Measurements from ENCODE around the gene PEPD.

PEPD gene

DNA sequence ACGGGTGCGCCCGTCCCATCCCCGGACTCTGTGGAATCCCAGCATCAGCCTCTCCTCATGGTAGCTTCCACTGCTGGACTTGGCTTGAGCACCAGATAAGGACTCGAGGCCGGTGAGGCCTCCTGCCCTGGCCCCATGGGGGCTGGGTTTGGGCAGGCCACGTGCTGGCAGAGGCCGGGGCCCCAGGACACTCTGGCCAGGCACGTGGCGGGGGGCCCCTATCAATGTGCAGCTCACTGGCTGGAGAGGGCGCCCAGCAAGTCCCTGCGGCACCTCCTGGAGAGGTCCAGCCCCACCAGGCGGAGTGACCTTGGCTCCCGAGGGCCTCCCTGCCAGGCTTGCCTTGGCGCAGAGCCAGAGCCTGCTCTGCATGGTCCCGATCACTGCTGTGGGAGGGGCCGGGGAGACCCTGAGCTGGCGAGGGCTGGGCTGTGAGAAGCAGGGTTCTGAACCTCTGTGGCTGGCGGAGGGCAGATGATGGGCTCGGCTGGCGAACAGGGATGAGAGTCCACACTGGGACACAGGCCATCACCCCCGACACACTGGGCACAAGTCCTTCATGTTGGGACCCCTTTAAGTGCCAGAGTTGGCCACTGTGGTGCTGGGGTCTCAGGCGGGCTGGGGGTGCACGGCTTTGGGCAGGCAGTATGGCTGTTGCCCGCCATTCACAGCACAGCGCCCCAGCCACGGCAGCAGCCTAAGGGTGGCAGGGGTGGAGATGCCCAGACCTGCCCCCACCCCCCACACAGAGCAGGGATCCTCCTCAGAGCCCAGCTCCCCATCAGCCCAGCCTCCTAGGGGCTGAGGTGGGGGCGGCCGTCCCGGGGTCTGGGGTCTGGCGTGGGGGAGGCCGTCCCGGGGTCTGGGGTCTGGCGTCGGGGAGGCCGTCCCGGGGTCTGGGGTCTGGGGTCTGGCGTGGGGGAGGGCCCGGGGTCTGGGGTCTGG, 129.0 kb downstream of the PEPD start:
- no peak overlapping the region for H3K4me3 ChIP-seq (ENCODE audit: low read depth, low read length)
- TF ChIP-seq CTCF (IDR thresholded peaks at IDR 0.05; ENCODE audit: borderline replicate concordance, insufficient read depth, low read depth, low read length), result no peak

GRCh38 chr19:33391631-33392249, 129.9 kb downstream of the PEPD start:
- no peak overlapping the region for H3K4me3 ChIP-seq (ENCODE audit: low read depth, low read length)
- no peak for TF ChIP-seq CTCF (IDR thresholded peaks at IDR 0.05; ENCODE audit: borderline replicate concordance, insufficient read depth, low read depth, low read length)

DNA sequence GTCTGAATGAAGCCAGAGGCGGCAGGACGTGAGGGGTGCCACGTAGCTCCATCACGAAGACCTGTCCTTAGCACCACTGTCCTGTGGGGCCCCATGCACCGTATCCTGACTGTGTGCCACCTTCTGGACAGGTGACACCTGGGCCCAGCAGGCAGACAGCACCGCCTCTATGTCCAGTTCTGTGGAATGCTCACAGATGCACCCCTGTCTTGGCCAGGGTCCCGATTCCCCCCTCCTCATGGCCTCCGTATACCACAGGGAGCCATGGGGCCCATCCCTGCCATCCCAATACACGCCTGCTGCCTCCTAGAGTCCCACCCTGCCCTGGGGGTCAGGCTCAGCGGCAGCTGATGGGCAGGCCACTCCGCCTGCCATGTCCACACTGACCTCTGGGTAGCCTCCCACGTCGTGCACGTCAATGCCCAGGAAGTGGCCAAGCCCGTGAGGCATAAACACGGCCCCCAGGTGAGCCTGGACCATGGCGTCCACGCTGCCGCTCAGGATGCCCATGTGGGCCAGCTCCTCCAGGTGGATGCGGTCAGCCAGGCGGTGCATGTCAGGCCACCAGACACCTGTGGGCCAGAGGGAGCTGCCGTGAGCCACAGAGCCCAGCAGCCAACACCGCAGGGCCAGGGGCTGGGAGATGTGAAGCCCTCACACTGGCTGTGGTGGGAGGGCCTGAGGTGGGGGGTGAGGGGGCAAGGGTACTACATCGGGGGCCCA, 130.5 kb downstream of the PEPD start:
- no peak for TF ChIP-seq CTCF (IDR thresholded peaks at IDR 0.05; ENCODE audit: borderline replicate concordance, insufficient read depth, low read depth, low read length)
- H3K4me3 ChIP-seq (ENCODE audit: low read depth, low read length), result no peak overlapping the region

DNA sequence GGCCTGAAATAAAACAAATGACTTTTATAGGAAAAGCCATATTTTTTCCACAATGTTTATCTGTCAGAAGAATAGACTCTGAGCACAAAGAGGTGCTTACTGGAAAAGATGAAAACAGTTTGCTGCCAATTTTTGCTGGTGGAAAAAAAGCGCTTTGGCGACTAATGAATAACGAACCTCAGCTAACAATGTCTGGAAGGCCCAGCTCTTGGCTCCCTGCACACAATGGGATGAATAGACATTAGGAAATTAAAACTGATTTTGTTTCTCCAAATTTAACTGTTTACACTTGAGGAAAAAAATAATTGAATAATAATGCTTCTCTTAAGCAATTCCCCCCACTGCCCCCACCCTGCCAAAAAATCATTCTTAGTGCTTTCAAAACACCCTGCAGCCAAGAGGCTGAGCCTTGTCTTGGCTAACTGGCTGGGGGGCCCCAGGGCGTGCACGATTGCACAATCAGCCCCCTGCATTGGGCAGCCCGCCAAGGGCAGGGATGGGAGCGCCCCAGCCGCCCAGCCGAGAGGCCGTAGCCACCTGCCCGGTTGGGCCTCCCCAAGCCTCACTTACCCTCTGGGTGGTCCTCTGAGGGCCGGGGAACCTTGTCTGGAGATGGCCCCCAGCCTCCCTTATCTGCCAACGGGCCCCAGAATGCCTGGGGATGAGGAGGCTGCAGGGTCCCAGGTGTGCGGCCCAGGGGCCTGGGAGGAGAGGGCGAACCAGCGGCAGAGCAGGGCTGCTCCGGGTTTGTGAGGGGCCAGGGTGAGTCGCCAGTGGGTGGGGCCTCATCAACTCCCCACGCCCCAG, 131.3 kb downstream of the PEPD start:
- no peak for TF ChIP-seq CTCF (IDR thresholded peaks at IDR 0.05; ENCODE audit: borderline replicate concordance, insufficient read depth, low read depth, low read length)
- no peak overlapping the region for H3K4me3 ChIP-seq (ENCODE audit: low read depth, low read length)

DNA sequence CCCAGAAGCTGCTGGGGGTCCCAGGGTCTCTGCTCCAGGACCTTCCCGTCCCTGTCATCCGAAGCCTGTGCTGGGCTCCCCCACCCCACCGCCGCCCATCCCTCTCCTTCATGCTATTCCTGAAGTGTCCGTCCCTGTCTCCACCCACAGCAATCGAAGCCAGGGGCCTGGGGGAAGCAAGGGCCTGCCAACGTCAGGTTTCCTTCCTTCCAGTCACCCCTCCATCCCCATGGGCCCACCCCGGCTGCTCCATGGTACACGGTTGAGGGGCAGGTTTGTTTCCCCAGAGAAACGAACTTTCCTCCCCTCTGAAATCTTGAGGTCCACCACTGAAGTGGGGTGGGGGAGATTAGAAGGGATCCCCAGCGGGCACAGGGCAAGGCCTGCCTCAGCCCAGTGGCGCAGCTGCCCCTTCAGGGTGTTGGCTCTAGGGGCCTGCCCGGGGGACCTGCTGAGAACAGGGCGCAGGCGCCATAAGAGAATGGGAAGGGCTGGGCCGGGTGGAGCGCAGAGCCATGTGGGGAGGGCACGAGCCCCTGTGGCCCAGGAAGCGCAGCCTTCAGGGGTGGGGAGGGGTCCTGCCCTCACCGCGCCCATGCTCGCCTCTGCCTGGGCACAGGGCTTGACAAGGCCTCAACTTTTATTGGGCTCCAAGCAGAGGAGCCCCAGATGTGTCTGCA, 132.0 kb downstream of the PEPD start:
- TF ChIP-seq CTCF (IDR thresholded peaks at IDR 0.05; ENCODE audit: borderline replicate concordance, insufficient read depth, low read depth, low read length), result no peak

GRCh38 chr19:33388725-33389420, 132.7 kb downstream of the PEPD start:
- TF ChIP-seq CTCF (IDR thresholded peaks at IDR 0.05; ENCODE audit: borderline replicate concordance, insufficient read depth, low read depth, low read length), result no peak
- no peak overlapping the region for H3K4me3 ChIP-seq (ENCODE audit: low read depth, low read length)

More for the DNA sequence above, 132.0 kb downstream of the PEPD start:
- H3K4me3 ChIP-seq (ENCODE audit: low read depth, low read length), result no peak overlapping the region

Measured in GM12875 (cell line).